ENCODE results near the gene ADGRD1. TPM values are rescaled to one million over a fixed set of nuclear protein-coding genes. Genes with fewer than 3 reads are reported as not detected.

Gene ADGRD1
- polyA plus RNA-seq, 3 donors, result 4.7 to 17.9 (median 4.9) TPM

GRCh38 chr12:130917607-130918006 is 36.1 kb upstream of the ADGRD1 start:
- 95% methylated on average over 13 of the region's 13 CpGs for WGBS (ENCODE audit: insufficient coverage)
- H3K4me3 Mint-ChIP-seq, result no peak overlapping the region
- Histone ChIP-seq H3K9me3 (replicated peaks in 1 of 2; ENCODE audit: control insufficient read depth in 1 of 2, insufficient read depth in 1 of 2, low read length in 2 of 2) (peaks cover 37 to 39% of the 10 kb centered on the region in 2 donors), H3K4me1 (ENCODE audit: control insufficient read depth in 1 of 2, insufficient read depth in 2 of 2, low read length in 2 of 2) (no peaks in the 10 kb centered on the region), H3K4me3 (replicated peaks in 1 of 3; ENCODE audit: low read depth in 2 of 3, low read length in 3 of 3) (no peak overlapping the region), H3K36me3 (replicated peaks in 1 of 2; ENCODE audit: control insufficient read depth in 1 of 2, insufficient read depth in 2 of 2, low read length in 2 of 2) (no peaks in the 10 kb centered on the region), H4K20me1 (ENCODE audit: insufficient read depth, low read length) (no peaks in the 10 kb centered on the region), H3K27me3 (ENCODE audit: control insufficient read depth in 2 of 2, insufficient read depth in 2 of 2, low read length in 2 of 2) (peaks cover 3 to 17% of the 10 kb centered on the region in 2 donors), H3K4me2 (replicated peaks; ENCODE audit: extremely low read depth, low read length, poor library complexity, severe bottlenecking) (no peak overlapping the region), H3K27ac (ENCODE audit: low read depth in 1 of 2, low read length in 2 of 2) (no peak overlapping the region), H3K9ac (ENCODE audit: insufficient read depth, low read length, poor library complexity, severe bottlenecking) (no peak overlapping the region), H3K79me2 (ENCODE audit: insufficient read depth, low read length) (no peaks in the 10 kb centered on the region), H2AFZ (ENCODE audit: insufficient read depth, low read depth, low read length, poor library complexity, severe bottlenecking) (no peak overlapping the region)
- H3K36me3 Mint-ChIP-seq, result no peaks in the 10 kb centered on the region
- peaks cover 19 to 31% (median 28%) of the 10 kb centered on the region in 3 donors for H3K27me3 Mint-ChIP-seq (ENCODE audit: low read depth in 3 of 3)
- intact Hi-C loops (cut with micrococcal nuclease), result loop anchor here in 1 of 2 donors (5.0 to 10.0 kb wide), 3 partner anchors 215 to 917 kb away; no protein-coding TSS in a partner anchor
- peaks cover 6% of the 10 kb centered on the region for H3K4me1 Mint-ChIP-seq
- H3K9me3 Mint-ChIP-seq, result peaks cover 20 to 55% (median 45%) of the 10 kb centered on the region in 7 donors
- no peak for DNase-seq
- TF ChIP-seq, protein P1, sequence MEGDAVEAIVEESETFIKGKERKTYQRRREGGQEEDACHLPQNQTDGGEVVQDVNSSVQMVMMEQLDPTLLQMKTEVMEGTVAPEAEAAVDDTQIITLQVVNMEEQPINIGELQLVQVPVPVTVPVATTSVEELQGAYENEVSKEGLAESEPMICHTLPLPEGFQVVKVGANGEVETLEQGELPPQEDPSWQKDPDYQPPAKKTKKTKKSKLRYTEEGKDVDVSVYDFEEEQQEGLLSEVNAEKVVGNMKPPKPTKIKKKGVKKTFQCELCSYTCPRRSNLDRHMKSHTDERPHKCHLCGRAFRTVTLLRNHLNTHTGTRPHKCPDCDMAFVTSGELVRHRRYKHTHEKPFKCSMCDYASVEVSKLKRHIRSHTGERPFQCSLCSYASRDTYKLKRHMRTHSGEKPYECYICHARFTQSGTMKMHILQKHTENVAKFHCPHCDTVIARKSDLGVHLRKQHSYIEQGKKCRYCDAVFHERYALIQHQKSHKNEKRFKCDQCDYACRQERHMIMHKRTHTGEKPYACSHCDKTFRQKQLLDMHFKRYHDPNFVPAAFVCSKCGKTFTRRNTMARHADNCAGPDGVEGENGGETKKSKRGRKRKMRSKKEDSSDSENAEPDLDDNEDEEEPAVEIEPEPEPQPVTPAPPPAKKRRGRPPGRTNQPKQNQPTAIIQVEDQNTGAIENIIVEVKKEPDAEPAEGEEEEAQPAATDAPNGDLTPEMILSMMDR (IDR thresholded peaks at IDR 0.05), result no peak
- H3K27ac Mint-ChIP-seq, result peak overlapping the region in 3 of 7 donors; percentile 41 to 89 (median 65)

- TF ChIP-seq, protein P1 (IDR thresholded peaks at IDR 0.05), result no peak
- DNase-seq, result peak; percentile 27 to 62 (median 51)
- H3K27me3 ChIP-seq (ENCODE audit: control insufficient read depth in 2 of 2, insufficient read depth in 2 of 2, low read length in 2 of 2), result peaks cover 3 to 17% of the 10 kb centered on the region in 2 donors
- peaks cover 19 to 32% (median 27%) of the 10 kb centered on the region in 3 donors for H3K27me3 Mint-ChIP-seq (ENCODE audit: low read depth in 3 of 3)
- no peaks in the 10 kb centered on the region for H3K36me3 ChIP-seq (replicated peaks in 1 of 2; ENCODE audit: control insufficient read depth in 1 of 2, insufficient read depth in 2 of 2, low read length in 2 of 2)
- H4K20me1 ChIP-seq (ENCODE audit: insufficient read depth, low read length), result no peaks in the 10 kb centered on the region
- H3K27ac Mint-ChIP-seq, result peak overlapping the region; percentile 46 to 92 (median 87)
- no peaks in the 10 kb centered on the region for H3K4me1 ChIP-seq (ENCODE audit: control insufficient read depth in 1 of 2, insufficient read depth in 2 of 2, low read length in 2 of 2)
- H3K4me2 ChIP-seq (replicated peaks; ENCODE audit: extremely low read depth, low read length, poor library complexity, severe bottlenecking), result no peak overlapping the region
- no peaks in the 10 kb centered on the region for H3K36me3 Mint-ChIP-seq
- no peak overlapping the region for H3K4me3 Mint-ChIP-seq
- H3K9ac ChIP-seq (ENCODE audit: insufficient read depth, low read length, poor library complexity, severe bottlenecking), result no peak overlapping the region
- H3K9me3 ChIP-seq (replicated peaks in 1 of 2; ENCODE audit: control insufficient read depth in 1 of 2, insufficient read depth in 1 of 2, low read length in 2 of 2), result peaks cover 37 to 39% of the 10 kb centered on the region in 2 donors
- H3K79me2 ChIP-seq (ENCODE audit: insufficient read depth, low read length), result no peaks in the 10 kb centered on the region
- peak overlapping the region; percentile 37 to 50 for H3K27ac ChIP-seq (ENCODE audit: low read depth in 1 of 2, low read length in 2 of 2)
- intact Hi-C loops (cut with micrococcal nuclease), result loop anchor here in 1 of 2 donors (5.0 to 10.0 kb wide), 3 partner anchors 213 to 916 kb away; no protein-coding TSS in a partner anchor
- H3K4me1 Mint-ChIP-seq, result peaks cover 6% of the 10 kb centered on the region
- WGBS (ENCODE audit: insufficient coverage), result no CpG with 5 or more reads among the region's 1 CpG
- H3K9me3 Mint-ChIP-seq, result peaks cover 20 to 51% (median 41%) of the 10 kb centered on the region in 7 donors
- no peak overlapping the region for H2AFZ ChIP-seq (ENCODE audit: insufficient read depth, low read depth, low read length, poor library complexity, severe bottlenecking)
- no peak overlapping the region for H3K4me3 ChIP-seq (replicated peaks in 1 of 3; ENCODE audit: low read depth in 2 of 3, low read length in 3 of 3)
Observed at GRCh38 chr12:130919086-130919485, 34.6 kb upstream of the ADGRD1 start.
